NCI-H2227 treated with DMSO at 0.1 percent for 48 hours (cell line): ENCODE measurements around the gene XPC.
A peak's percentile ranks its signal among the peaks of the same experiment; 100 is the strongest.

Experiments used
- DNase-seq: peaks from one replicate; lab custom pipeline; 2025; lab: John Stamatoyannopoulos, UW

The XPC gene

DNA sequence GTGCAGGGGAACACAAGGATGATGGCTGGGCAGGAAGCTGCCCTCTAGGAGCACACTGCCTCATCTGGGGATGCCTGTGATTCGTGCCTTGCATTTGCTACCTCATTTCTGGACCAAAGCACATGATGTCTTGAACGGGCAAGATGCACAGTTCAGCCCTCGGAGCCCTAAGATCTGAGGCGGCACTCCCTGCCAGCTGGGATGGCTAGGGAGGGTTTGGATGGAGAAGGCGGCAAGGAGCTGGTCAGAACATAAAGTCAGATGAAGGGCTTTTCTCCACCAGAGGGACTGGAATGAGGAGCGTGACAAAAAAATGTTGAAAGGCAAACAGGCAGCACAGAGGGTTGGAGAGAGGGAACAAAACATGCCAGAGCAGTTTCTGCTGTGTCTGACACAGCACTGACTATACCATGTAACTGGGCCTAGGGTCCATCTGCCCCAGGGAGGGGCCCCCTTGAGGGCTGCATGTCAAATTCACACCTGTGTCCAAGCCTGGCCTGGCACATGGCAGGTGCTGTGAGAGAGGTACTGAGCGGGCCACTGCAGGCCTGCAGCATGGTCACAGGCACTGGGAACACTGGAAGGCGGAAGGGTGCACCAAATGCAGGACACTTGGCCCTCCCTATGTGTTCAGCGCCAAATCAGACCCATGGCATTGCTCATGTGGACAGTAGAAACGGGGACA, 31.9 kb downstream of the XPC start:
- no peak for DNase-seq

DNA sequence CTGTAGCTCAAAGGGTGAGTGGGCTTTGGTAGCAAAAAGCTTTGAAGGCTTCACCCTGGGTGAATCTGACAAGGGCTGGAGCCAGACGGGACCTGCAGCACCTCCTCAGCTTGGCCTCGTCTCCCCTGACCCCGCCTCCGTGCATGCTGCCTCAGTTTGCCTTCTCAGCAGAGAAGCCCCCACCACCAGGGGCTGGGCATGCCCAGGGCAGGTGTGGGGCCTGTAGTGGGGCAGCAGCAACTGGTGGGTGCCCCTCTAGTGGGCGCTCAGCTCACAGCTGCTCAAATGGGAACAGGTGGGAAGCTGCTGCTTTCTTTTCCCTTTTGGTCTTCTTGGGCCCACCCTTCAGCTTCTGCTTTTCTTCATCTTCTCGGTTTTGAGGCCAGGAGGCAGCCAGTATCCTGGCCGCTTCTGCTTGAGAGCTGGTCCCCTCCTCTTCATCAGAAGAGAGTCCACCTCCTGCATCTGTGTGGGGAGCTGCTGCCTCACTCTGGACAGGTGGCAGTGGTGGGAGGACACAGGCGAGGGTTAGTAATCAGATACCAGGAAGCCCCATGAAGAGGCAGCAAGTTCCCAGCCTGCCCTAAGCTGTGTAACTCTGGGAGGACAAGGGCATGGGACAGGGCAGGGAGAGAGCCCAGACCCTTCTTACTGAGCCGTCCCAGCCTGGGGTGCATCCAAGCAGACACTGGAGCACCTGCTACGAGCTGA, 32.6 kb downstream of the XPC start:
- DNase-seq: no peak

DNA sequence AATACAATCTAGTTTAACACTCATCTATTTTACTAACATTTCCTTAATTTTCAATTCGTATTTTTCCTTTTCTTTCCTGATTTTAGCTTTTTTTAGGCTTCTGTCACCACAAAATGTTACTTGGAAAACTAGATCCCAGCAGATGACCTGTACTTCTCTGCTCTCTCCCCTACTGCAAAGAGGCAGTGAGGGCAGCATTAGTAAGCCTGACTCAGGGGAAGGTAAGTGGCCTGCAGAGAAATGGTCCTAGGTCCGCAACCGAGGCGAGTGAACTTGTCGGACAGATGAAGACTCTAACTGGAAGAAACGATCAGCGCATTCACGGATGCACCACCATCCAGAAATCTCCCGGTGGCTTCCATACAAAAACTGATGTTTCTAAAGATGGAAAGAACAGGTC, 33.2 kb downstream of the XPC start:
- DNase-seq: no peak

DNA sequence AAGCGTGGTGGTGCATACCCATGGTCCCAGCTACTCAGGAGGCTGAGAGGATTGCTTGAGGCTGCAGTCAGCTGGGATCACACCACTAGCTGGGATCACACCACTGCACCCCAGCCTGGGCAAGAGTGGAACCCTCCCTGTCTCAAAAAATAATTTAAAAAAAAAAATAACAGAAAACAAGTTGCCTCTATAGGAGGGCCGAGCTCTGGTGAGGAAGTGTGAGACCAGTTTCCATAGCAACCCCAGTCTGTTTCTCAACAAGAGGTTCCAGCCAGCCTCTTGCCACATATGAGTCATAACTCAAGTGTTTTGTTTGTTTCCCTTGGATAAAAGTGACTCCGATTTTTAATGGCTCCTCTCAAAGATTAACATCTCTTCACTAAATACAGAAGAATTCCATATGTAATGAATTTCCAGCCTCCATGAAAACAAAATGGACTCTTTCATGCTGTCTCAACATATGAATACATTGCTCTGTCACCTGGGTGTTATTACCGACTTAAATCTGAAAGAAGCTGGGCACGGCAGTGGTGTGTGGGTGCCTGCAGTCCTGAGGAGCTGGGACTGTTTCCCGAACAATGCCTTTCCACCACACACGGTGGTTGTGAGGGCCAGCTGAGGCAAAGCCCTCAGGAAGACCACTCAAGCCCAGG, 33.9 kb downstream of the XPC start:
- DNase-seq: peak; percentile 54

DNA sequence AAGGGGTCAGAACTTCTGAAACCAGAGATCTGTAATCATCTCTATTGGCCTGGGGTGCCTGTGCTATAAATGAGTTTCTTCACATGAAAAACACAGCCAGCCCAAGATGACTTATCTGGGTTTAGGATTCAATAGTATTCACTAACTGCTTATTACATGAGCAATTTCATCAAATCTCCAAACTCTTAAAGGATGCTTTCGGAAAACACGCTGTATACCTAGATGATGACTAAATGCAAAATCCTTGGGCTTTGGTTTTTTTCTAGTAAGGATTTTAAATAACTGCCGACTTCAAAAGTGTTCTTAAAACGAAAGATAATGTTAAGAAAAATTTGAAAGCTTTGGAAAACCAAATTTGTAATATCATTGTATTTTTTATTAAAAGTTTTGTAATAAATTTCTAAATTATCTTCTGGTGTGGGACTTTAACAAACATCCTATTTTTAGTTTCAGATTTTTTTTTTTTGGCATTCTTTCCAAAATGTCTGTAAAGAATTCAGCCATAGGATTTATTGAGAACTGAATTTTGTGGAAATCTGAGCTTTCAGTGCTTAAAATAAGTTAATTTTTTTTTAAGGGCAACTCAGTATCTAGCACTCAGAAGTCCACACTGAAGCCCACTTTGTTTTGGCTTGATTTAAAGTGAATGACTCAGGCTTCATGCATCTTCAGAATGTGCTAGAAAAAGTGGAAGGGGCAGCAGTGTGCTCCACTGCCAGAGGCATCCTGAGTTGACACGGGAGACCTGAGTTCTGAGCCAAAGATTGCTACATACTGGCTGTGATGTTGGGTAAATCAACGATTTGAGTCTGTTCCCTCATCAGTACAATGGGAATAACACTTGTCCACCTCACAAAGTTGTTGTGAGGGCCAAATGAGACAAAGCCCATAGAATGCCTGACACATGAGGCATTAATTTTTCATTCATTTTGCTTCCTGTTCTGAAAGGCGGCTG, 34.9 kb downstream of the XPC start:
- DNase-seq: peak; percentile 79

DNA sequence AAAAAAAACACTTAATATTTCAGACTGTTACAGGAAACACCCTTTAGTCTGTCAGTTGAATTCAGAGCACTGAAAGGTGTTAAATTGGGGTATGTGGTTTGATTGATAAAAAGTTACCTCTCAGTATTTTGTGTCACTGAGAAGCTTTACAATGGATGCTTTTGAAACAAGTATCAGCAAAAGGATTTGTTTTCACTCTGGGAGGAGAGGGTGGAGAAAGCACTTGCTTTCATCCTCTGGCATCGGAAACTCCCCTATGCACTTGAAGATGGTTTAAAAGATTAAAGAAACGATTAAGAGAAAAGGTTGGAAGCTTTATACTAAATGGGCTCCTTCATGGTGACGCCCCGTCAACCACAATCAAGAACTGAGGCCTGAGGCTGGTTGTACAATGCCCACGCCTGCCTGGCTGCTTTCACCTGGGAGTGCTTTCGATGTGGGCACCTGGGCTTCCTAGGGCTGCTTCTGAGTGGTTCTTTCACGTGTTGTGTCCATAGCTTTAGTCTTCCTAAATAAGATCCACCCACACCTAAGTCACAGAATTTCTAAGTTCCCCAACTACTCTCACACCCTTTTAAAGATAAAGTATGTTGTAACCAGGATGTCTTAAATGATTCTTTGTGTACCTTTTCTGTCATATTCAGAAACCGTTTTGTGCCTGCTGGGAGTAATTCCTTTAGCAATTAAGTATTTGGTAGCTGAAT, 35.7 kb downstream of the XPC start:
- peak; percentile 39 for DNase-seq

DNA sequence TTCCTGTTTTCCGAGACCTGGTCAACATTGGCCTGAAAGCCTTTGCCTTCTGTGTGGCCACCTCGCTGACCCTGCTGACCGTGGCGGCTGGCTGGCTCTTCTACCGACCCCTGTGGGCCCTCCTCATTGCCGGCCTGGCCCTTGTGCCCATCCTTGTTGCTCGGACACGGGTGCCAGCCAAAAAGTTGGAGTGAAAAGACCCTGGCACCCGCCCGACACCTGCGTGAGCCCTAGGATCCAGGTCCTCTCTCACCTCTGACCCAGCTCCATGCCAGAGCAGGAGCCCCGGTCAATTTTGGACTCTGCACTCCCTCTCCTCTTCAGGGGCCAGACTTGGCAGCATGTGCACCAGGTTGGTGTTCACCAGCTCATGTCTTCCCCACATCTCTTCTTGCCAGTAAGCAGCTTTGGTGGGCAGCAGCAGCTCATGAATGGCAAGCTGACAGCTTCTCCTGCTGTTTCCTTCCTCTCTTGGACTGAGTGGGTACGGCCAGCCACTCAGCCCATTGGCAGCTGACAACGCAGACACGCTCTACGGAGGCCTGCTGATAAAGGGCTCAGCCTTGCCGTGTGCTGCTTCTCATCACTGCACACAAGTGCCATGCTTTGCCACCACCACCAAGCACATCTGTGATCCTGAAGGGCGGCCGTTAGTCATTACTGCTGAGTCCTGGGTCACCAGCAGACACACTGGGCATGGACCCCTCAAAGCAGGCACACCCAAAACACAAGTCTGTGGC, 36.6 kb downstream of the XPC start:
- DNase-seq: no peak

DNA sequence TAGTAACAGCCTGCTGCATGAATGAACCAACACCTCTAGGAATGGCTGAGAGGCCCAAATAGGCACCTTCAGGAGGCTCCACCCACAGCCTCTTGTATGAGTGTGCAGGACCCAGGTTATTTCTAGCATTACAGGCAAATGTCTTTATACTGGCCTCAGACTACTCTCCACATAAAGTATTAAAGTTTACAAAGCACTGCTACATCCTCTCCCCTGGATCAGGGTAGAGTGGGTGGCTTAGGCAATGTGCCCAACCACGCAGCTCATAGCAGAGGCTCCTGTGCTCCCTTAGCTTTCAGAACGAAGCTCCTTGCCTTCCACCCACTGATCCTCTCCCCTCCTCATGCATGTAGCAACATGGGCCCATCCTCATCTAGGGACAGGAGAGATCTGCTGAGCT, 37.3 kb downstream of the XPC start:
- no peak for DNase-seq

DNA sequence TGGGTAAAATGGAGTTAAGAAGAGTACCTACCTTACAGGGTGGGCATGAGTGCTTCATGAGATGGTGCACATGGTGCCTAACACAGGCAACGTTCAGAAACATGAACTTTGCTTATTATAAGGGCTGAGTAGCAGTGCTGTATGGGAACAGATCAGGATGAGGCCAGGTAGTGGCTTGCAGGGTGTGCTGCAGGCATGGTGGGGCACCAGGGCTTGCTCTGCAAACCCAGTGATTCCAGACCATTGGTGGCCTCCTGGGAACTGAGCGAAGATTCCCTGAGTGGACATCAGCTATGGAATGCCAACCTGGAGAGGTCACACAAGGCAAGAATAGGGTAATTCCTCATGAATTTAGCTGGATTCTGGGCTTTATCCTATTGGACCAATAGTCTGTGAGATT, 37.7 kb downstream of the XPC start:
- no peak for DNase-seq

DNA sequence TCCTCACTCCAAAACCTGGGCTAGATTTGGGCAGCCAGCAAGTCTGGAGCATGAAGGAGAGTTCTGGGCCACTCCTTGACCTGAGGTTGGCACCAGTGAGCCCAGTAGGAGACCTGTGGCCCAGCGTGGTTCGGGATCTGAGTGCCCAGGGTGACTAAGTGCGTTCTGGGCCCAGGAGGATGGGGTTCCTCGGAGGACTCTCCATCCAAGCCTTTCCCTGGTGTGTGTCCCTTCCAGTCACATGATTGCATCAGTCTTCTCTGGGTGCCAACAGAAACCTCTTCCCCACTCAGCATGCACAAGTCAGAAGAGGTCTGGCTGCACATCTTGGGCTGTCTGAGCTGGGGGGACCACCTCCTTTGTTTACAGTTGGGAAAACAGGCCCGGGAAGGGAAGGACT, 38.6 kb downstream of the XPC start:
- DNase-seq: no peak

DNA sequence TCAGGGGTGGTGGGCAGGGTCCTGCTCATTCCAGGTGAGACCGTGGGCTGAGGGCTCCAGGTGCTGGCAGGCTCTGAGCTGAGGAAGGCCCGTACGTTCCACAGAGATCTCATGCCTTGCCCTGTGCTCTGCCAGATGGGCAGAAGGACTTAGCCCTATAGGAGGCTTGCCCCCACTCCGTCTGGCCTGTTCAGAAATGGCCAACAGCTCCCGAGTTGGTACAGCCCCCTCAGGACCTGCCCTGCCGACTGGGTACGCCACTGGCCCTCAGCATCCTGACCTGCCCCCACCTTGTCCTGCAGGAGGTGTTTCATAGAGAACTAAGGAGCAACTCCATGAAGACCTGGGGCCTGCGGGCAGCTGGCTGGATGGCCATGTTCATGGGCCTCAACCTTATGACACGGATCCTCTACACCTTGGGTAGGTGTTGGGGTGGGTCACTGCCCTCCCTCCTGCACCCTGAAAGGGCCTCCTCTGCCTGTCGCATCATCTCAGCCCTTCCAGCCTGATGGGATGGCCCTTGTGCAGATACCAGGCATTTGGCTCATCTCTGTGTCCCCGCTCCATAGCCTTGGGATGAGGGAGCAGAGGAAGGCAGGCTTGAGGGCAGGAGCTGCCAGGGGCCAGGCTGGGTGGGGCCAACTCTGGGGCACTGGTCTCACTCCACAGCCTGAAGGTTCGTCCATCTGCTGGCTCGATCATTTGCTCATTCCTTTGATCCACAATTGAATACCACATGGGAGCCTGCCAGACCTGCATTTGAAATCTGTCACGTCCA, 39.3 kb downstream of the XPC start:
- DNase-seq: no peak

DNA sequence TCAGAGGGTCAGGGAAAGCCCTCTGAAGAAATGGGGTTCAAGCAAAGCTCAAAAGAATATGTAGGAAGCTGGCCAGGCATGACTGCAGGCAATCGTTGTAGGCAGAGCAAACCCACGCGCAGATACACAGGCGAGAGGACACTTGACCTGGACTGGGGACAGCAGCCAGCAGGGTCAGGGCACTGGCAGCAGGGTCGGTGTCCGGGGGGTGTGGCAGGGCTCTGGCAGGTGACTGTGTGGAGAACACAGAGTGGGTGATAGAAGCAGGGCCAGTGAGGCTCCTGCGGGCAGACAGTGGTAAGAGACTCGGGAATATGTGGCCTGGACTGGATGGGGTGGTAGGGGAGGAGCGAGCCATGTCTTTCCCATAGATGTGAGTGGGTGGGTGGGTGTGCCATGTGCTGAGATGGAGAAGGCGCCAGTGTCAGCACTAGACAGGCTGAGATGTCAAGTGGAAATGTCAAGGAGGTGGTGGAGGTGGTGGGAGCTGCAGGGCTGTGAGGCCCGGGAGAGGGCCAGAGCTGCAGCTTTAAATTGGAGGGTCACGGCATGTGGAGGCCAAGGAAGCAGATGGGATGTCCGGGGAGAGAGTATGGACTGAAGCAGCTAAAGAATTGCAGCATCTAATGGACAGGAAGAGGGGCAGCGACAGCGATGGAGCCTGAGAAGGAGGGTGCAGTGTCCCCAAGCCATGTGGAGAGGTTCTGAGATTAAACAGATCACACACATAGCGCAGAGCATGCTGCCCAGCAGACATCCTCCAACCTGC, 40.1 kb downstream of the XPC start:
- no peak for DNase-seq

DNA sequence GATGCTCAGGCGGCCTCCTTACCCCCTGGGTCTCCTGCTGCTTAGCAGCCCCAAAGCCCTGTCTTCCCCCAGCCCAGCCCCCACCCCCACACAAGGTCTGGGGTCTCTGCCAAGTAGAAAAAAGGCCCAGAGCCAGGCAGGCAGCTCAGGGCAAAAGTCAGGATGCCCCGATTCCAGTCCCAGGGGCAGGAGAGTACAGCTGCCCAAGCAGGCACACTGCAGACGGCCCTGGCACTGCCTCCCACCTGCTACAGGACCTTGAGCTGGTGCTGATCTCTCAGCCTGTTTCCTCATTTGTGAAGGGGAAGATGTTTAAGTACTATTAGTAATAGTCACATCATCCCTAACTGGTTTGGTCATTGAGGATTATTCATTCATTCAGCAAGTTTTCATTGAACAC, 41.0 kb downstream of the XPC start:
- no peak for DNase-seq

DNA sequence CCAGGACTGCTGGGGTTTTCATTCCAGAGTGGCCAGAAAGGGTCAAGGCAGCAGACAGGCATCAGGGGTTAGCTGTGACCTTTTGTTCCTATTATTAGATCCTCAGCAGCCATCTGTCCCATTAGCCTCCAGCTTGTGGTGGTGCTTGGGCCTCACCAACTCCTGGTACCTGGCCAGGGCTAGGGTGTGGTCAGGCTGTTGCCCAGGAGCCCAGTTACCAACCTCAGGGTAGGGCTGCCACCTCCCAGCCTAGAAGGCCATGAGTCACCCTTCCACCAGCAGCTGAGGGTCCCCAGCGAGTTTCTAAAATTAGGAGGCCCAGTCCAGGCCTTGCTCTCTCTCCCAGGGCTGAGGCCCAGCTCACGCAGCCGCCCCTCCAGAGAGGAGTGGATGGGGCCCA, 41.4 kb downstream of the XPC start:
- no peak for DNase-seq

DNA sequence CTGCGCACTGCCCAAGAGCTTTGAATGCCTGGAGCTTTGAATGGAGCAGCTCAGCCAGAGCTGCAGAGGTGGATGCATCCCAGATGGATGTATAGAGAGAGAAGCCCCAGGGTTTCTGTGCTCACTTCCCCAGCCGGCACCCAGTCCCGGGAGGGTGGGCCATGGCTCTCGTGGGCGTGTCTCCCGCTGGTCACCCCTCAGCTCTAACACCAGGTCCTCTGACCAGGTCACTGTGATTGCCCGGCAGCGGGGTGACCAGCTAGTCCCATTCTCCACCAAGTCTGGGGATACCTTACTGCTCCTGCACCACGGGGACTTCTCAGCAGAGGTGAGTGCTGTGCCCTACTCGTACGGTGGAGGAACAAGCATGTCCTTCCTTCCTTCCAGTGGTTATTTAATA, 42.8 kb downstream of the XPC start:
- no peak for DNase-seq

DNA sequence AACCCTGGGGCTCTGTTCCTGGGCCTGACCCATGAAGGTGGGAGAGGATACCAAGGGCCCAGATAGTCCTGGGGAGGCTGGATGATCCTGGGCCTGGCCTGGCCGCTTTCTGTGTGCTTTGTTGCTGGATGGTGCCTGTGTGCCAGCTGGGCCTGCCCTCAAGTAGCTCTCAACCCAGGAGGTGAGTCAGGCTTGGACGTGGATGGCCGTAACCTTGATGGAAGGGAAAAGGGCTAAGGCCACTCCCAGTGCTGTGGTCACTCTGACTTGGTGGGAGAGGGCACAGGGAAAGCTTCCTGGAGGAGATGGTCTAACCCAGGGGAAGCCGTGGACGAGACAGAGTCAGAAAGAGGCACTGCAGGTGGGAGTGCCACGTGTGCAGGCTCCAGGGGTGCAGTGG, 44.1 kb downstream of the XPC start:
- no peak for DNase-seq

DNA sequence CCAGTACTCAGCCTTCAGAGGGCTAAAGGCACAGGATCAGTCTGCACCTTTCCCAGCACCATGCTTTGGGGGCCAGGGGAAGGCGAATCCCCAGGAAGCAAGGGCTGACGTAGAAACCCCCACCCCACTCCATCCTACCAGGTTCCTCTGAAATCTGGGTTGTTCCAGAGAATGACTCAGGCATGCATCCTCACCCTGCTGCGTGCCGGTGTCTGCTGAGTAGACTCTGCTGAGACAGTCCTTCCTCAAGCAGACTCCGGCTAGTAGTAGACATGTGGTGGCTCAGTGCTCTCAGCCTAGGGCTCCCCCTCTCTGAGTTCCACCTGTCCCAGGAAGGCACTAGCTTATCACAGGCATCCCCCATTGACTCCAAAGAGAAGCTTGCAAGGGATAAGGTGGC, 44.5 kb downstream of the XPC start:
- DNase-seq: no peak

DNA sequence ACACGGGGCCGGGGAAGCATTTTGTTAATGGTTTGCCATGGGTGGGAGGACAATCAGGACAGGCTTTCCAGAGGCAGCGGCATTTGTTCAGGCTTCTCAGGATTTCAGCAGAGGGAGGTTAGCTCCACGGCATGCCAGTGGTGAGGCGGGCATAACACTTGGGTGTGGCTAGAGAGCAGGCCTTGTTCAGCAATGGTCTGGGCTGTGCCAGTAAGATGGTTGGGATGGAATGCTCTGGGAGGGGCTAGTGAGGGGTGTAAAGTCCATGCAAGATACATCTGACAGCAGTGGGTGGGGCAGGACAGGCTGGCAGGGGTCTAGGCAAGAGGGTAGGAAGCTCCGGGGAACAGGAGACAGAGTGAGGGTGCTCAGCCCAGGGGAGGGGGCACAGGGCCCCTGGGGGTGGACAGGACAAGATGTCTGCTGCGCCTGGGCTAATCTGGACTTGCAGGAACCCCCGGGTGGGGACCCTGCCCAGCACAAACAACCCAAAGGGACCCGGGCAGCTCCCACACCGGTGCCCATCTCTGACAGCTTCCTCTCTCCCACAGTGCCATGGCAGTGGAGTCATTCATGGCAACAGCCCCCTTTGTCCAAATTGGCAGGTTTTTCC, 45.1 kb downstream of the XPC start:
- DNase-seq: no peak

DNA sequence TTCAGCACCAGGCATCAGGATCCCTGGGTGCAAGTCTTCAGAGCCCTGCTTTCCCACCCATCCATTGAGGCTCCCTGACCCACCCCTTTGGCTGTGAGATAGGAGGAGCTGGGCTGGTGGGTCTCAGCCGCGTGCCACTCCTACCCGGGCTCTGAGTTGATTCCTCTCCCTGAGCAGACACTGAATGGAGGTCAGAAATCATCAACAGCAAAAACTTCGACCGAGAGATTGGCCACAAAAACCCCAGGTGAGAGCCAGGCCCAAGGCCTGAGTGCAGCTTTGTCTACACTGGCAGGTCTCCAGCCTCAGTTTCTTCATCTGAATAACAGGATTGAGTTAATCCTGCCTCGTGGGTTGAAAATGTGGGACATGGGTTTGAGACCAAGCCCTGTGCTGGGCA, 45.7 kb downstream of the XPC start:
- DNase-seq: no peak
